Mesenchymal stem cell (in vitro differentiated cells and primary cell): ENCODE data around the gene TRAPPC14.
"Not testable (repeated sequence)": the region's sequence is repeated elsewhere in the genome, so short reads cannot be mapped to it uniquely, and the experiment has no call there.

Experiments used
- DNase-seq: peaks from one replicate; pipeline ENCODE4 v3.0.0-alpha.2; 2013
- H2AFZ ChIP-seq: one replicate; pipeline ENCODE4 v1.6.1; 2013; ENCODE audit warnings: low read depth, mild to moderate bottlenecking, control low read depth, inconsistent platforms, low read length, moderate library complexity
- H2AK5ac ChIP-seq: 2 replicates; pipeline ENCODE4 v1.6.1; 2013; ENCODE audit warnings: low read length, moderate library complexity, mild to moderate bottlenecking, inconsistent platforms; ENCODE audit not compliant: severe bottlenecking
- H2BK120ac ChIP-seq: one replicate; pipeline ENCODE4 v1.6.1; 2013; ENCODE audit warnings: low read depth, mild to moderate bottlenecking, inconsistent platforms, low read length, moderate library complexity
- H2BK12ac ChIP-seq, 2 experiments: one replicate each; pipeline ENCODE4 v1.6.1; 2013; ENCODE audit warnings: inconsistent platforms in 2 of 2, low read length in 2 of 2, mild to moderate bottlenecking in 2 of 2, moderate library complexity in 2 of 2, control low read depth in 1 of 2
- H2BK15ac ChIP-seq: one replicate; pipeline ENCODE4 v1.6.1; 2013; ENCODE audit warnings: mild to moderate bottlenecking, low read depth, inconsistent platforms; ENCODE audit not compliant: poor library complexity, severe bottlenecking
- H2BK5ac ChIP-seq: 2 replicates; pipeline ENCODE4 v1.6.1; 2013; ENCODE audit warnings: low read depth, mild to moderate bottlenecking, low read length, control low read depth, inconsistent platforms; ENCODE audit not compliant: poor library complexity, severe bottlenecking
- H3K14ac ChIP-seq, 2 experiments: one replicate each; pipeline ENCODE4 v1.6.1; 2013; ENCODE audit warnings: inconsistent platforms in 2 of 2, low read length in 2 of 2, control low read depth in 1 of 2, mild to moderate bottlenecking in 1 of 2, moderate library complexity in 1 of 2
- H3K18ac ChIP-seq, 2 experiments: one replicate each; pipeline ENCODE4 v1.6.1; 2013; ENCODE audit warnings: inconsistent platforms in 2 of 2, low read length in 2 of 2, control low read depth in 1 of 2, low read depth in 1 of 2, mild to moderate bottlenecking in 1 of 2
- H3K23ac ChIP-seq, 2 experiments: one replicate each; pipeline ENCODE4 v1.6.1; 2013; ENCODE audit warnings: inconsistent platforms in 2 of 2, low read length in 2 of 2, mild to moderate bottlenecking in 2 of 2, moderate library complexity in 2 of 2, control low read depth in 1 of 2
- H3K27ac ChIP-seq: 2 replicates; pipeline ENCODE4 v1.5.1; 2013; ENCODE audit warnings: mild to moderate bottlenecking, moderate library complexity, low read length, control low read depth, inconsistent platforms; ENCODE audit not compliant: poor library complexity, severe bottlenecking
- H3K27me3 ChIP-seq, 2 experiments: 2 replicates each; pipeline versions ENCODE4 v1.6.1 to v1.7.0; 2013; ENCODE audit warnings: low read length in 2 of 2, mild to moderate bottlenecking in 2 of 2, moderate library complexity in 2 of 2, control low read depth in 1 of 2, inconsistent platforms in 1 of 2; ENCODE audit not compliant: control insufficient read depth in 1 of 2, insufficient read depth in 1 of 2
- H3K36me3 ChIP-seq, 2 experiments: 2 replicates each; pipeline versions ENCODE4 v1.6.1 to v1.7.0; 2013; ENCODE audit warnings: low read length in 2 of 2, control low read depth in 1 of 2, inconsistent platforms in 1 of 2, low read depth in 1 of 2, mild to moderate bottlenecking in 1 of 2; ENCODE audit not compliant: insufficient read depth in 2 of 2, control insufficient read depth in 1 of 2
- H3K4ac ChIP-seq, 2 experiments: one replicate each; pipeline ENCODE4 v1.6.1; 2013; ENCODE audit warnings: inconsistent platforms in 2 of 2, low read length in 2 of 2, mild to moderate bottlenecking in 2 of 2, moderate library complexity in 2 of 2, control low read depth in 1 of 2, low read depth in 1 of 2
- H3K4me1 ChIP-seq: 2 replicates; pipeline ENCODE4 v1.6.1; 2013; ENCODE audit warnings: low read depth, low read length, control low read depth; ENCODE audit not compliant: control insufficient read depth, insufficient read depth
- H3K4me2 ChIP-seq: 2 replicates; pipeline ENCODE4 v1.6.1; 2013; ENCODE audit warnings: low read length, mild to moderate bottlenecking, inconsistent platforms; ENCODE audit not compliant: poor library complexity, severe bottlenecking
- H3K4me3 ChIP-seq, 2 experiments: 2 replicates each; pipeline versions ENCODE4 v1.5.1 to v1.7.0; 2013; ENCODE audit warnings: low read length in 2 of 2, mild to moderate bottlenecking in 2 of 2, control low read depth in 1 of 2, low read depth in 1 of 2; ENCODE audit not compliant: insufficient read depth in 1 of 2
- H3K79me1 ChIP-seq: replicated peaks from 2 replicates; pipeline ENCODE4 v1.6.1; 2013; ENCODE audit warnings: mild to moderate bottlenecking, control low read depth, low read length, inconsistent platforms; ENCODE audit not compliant: poor library complexity, severe bottlenecking
- H3K9ac ChIP-seq: 2 replicates; pipeline ENCODE4 v1.7.0; 2013; ENCODE audit warnings: mild to moderate bottlenecking, low read length, moderate library complexity
- H3K9me3 ChIP-seq: 2 replicates; pipeline ENCODE4 v1.7.0; 2013; ENCODE audit warnings: mild to moderate bottlenecking, low read length; ENCODE audit not compliant: control insufficient read depth
- H4K8ac ChIP-seq: one replicate; pipeline ENCODE4 v1.6.1; 2013; ENCODE audit warnings: inconsistent platforms, mild to moderate bottlenecking, low read length, moderate library complexity
- H4K91ac ChIP-seq: one replicate; pipeline ENCODE4 v1.6.1; 2013; ENCODE audit warnings: mild to moderate bottlenecking, low read length, inconsistent platforms
- WGBS: methylation state at CpG from one replicate; pipeline ENCODE4 v1.1.7; 2013; ENCODE audit warnings: mixed read lengths; 5-methylcytosine and 5-hydroxymethylcytosine counted together

The TRAPPC14 gene

DNA sequence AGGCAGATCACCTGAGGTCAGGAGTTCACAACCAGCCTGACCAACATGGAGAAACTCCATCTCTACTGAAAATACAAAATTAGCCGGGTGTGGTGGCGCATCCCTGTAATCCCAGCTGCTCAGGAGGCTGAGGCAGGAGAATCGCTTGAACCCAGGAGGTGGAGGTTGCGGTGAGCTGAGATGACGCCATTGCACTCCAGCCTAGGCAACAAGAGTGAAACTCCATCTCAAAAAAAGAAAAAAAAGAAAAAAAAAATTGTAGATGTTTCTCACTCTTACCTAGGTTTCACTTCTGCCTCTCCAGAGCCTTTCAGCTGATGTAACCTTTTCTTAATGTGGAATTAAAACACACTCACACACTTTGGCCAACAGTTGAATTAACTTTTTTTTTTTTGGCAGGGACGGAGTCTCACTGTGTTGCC is 37.4 kb upstream of the TRAPPC14 start:
- H2BK120ac ChIP-seq, H4K91ac ChIP-seq, H2BK12ac ChIP-seq, H3K9me3 ChIP-seq, H3K9ac ChIP-seq, H4K8ac ChIP-seq, DNase-seq, H3K4me3 ChIP-seq, H3K4ac ChIP-seq, H3K23ac ChIP-seq, H2BK15ac ChIP-seq, H3K27ac ChIP-seq, H3K4me2 ChIP-seq, H3K4me1 ChIP-seq, H3K79me1 ChIP-seq, H2AFZ ChIP-seq, H3K14ac ChIP-seq, H2BK5ac ChIP-seq, H3K36me3 ChIP-seq, H3K18ac ChIP-seq, H2AK5ac ChIP-seq: not testable (repeated sequence)
- H3K27me3 ChIP-seq = peaks cover 9 to 41% of the 10 kb centered on the region in 2 experiments
- 96% methylated on average over 4 of the region's 6 CpGs for WGBS

DNA sequence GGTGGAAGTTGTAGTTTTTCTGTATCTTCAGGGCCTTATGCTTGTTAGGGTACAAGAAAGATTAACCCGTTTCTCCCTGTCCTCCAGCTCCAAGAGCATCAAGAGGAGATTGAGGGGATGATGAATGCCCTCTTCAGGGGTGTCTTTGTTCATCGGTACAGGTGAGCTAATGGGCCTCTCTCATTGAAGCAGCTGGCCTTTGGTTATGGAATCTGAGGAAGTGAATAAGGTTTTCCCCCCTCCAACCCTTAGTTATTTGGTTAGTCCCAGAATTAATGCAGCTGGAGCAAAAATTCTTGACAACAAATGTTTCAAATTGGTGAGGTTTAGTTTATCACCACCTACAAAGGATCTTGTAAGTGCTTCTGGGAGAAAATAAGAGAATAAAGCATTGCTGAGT is 36.7 kb upstream of the TRAPPC14 start:
- 51% methylated on average over 2 of the region's 2 CpGs for WGBS
- Histone ChIP-seq H2BK5ac (no peak overlapping the region), H3K23ac (no peak overlapping the region), H2BK15ac (no peak overlapping the region), H4K91ac (no peak overlapping the region), H2BK120ac (no peak overlapping the region), H3K27me3 (peaks cover 9 to 34% of the 10 kb centered on the region in 2 experiments), H3K4me2 (no peak overlapping the region), H3K27ac (no peak overlapping the region), H2AFZ (no peak overlapping the region), H3K36me3 (no peaks in the 10 kb centered on the region), H3K4me3 (no peak overlapping the region), H2BK12ac (no peak overlapping the region), H4K8ac (no peak overlapping the region), H3K9me3 (no peaks in the 10 kb centered on the region), H3K79me1 (no peaks in the 10 kb centered on the region), H3K18ac (no peak overlapping the region), H3K14ac (no peak overlapping the region), H3K9ac (no peak overlapping the region), H2AK5ac (no peak overlapping the region), H3K4ac (no peak overlapping the region), H3K4me1 (peaks cover 1% of the 10 kb centered on the region)
- DNase-seq = no peak

GRCh38 chr7:100192969-100193368 is 34.4 kb upstream of the TRAPPC14 start:
- H2BK15ac ChIP-seq = no peak overlapping the region
- H3K4me2 ChIP-seq = no peak overlapping the region
- no peak for DNase-seq
- H3K4ac ChIP-seq = no peak overlapping the region
- no peaks in the 10 kb centered on the region for H3K9me3 ChIP-seq
- H3K27ac ChIP-seq = no peak overlapping the region
- no peak overlapping the region for H3K14ac ChIP-seq
- H4K8ac ChIP-seq = no peak overlapping the region
- H3K27me3 ChIP-seq = peaks cover 0 to 20% of the 10 kb centered on the region in 2 experiments
- no peak overlapping the region for H2AFZ ChIP-seq
- 93% methylated on average over 3 of the region's 3 CpGs for WGBS
- no peaks in the 10 kb centered on the region for H3K36me3 ChIP-seq
- no peak overlapping the region for H2BK5ac ChIP-seq
- no peak overlapping the region for H3K4me3 ChIP-seq
- no peak overlapping the region for H3K18ac ChIP-seq
- no peak overlapping the region for H2BK120ac ChIP-seq
- H3K79me1 ChIP-seq = no peaks in the 10 kb centered on the region
- H2AK5ac ChIP-seq = no peak overlapping the region
- no peak overlapping the region for H2BK12ac ChIP-seq
- no peak overlapping the region for H3K23ac ChIP-seq
- H4K91ac ChIP-seq = no peak overlapping the region
- H3K9ac ChIP-seq = no peak overlapping the region
- H3K4me1 ChIP-seq = no peaks in the 10 kb centered on the region

DNA sequence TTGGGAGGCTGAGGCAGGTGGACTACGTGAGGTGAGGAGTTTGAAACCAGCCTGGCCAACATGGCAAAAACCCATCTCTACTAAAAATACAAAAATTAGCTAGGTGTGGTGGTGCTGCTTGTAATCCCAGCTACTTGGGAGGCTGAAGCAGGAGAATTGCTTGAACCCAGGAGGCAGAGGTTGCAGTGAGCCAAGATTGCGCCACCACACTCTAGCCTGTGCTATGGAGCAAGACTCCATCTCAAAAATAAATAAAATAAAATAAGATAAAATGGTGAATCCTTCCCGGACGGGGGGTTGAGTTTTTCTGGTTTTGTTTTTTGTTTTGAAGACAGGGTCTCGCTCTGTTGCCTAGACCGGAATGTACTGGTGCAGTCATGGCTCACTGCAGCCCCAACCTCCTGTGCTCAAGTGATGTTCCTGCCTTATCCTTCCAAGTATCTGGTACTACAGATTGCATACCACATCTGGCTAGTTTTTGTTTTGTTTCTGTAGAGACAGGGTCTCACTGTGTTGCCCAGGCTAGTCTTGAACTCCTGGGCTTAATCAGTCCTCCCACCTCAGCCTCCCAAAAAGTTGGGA is 33.8 kb upstream of the TRAPPC14 start:
- not testable (repeated sequence) for H3K23ac ChIP-seq, H3K27ac ChIP-seq, H2AK5ac ChIP-seq, H3K4me3 ChIP-seq, H3K14ac ChIP-seq, H3K79me1 ChIP-seq, H2BK15ac ChIP-seq, H2BK120ac ChIP-seq, H3K36me3 ChIP-seq, H3K4ac ChIP-seq, H2AFZ ChIP-seq, H3K9me3 ChIP-seq, H4K91ac ChIP-seq, H4K8ac ChIP-seq, H3K4me1 ChIP-seq, H2BK12ac ChIP-seq, H3K9ac ChIP-seq, H3K18ac ChIP-seq, H3K4me2 ChIP-seq, DNase-seq, H2BK5ac ChIP-seq
- WGBS = 95% methylated on average over 4 of the region's 6 CpGs
- H3K27me3 ChIP-seq = peaks cover 0 to 14% of the 10 kb centered on the region in 2 experiments
